GM12801 (cell line): ENCODE data around the gene SHQ1.

Experiments
- TF ChIP-seq, protein P1 (sequence below): IDR thresholded peaks from one replicate; pipeline ENCODE4 v1.5.1; 2011; ENCODE audit warnings: control low read depth; ENCODE audit not compliant: insufficient read length; ENCODE audit errors: extremely low read depth

Gene SHQ1

DNA sequence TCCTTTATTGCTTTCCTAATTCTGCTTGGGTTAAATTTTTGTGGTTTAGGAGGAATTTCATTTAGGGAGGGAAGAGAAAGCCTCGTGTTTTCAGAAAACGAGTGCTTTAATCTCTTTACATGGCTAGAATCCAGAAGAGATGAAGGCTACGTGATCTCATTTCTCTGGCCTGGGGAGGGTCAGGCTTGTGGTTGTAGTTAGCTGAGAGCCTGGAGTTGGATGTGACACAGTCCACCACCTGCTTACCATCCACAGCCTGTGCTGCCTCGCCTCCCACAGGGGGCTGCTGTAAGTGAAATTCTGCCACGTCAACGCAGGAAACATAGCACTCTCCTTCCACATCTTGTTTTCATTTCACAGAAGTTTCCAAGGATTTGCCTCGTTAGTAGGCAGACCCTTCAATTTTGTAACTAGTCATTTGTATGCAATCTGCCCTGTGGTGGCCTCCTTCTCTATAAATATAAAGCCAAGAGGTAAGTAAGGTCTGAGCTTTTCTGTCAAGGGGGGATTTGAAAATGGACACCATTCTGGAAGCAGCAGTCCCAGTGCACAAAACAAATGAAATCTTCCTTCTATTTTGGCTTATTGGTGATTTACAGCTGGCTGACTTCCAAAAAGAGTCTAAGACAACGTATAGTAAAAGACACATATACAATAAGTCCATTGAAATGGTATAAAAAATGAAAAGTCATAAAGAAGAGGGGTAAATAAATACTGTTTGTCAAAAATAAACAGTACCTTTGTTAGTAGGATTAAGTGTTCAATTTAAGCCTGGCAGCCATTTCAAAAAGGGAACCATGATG lies 43.0 kb upstream of the SHQ1 start:
- TF ChIP-seq, protein P1, sequence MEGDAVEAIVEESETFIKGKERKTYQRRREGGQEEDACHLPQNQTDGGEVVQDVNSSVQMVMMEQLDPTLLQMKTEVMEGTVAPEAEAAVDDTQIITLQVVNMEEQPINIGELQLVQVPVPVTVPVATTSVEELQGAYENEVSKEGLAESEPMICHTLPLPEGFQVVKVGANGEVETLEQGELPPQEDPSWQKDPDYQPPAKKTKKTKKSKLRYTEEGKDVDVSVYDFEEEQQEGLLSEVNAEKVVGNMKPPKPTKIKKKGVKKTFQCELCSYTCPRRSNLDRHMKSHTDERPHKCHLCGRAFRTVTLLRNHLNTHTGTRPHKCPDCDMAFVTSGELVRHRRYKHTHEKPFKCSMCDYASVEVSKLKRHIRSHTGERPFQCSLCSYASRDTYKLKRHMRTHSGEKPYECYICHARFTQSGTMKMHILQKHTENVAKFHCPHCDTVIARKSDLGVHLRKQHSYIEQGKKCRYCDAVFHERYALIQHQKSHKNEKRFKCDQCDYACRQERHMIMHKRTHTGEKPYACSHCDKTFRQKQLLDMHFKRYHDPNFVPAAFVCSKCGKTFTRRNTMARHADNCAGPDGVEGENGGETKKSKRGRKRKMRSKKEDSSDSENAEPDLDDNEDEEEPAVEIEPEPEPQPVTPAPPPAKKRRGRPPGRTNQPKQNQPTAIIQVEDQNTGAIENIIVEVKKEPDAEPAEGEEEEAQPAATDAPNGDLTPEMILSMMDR = no peak

DNA sequence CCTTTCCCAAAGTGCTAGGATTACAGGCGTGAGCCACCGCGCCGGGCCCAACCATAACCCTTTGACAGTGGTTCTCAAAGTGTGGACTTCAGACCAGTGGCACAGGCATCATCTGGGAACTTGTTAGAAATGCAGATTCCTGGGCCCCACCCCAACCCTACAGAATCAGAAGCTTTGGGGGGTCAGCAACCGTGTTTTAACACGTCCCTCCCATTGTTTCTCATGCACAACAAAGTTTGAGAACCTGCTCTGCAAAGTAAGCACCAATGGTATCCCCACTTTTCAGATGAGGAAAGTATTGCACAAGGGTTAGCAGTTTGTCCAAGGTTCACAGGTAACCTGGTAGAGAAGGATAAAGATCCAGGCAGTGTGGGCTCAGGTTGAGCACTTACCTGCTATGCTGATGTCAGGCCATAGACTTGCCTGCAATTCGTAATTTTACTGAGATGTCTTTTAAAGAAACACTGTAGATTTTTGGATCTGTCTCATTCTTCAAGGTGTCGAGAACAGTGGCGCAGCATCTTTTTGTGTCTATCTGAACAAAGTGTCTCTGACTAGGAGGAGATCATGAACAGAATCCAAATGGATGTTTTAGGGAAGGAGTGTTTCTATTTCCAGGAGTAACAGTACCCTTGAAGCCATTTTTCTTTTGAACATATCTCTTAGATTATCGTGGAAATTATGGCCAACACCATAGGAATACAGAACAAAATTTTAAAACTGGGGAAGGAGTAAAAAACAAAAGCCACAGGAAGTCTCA lies 42.1 kb upstream of the SHQ1 start:
- TF ChIP-seq, protein P1 = no peak

DNA sequence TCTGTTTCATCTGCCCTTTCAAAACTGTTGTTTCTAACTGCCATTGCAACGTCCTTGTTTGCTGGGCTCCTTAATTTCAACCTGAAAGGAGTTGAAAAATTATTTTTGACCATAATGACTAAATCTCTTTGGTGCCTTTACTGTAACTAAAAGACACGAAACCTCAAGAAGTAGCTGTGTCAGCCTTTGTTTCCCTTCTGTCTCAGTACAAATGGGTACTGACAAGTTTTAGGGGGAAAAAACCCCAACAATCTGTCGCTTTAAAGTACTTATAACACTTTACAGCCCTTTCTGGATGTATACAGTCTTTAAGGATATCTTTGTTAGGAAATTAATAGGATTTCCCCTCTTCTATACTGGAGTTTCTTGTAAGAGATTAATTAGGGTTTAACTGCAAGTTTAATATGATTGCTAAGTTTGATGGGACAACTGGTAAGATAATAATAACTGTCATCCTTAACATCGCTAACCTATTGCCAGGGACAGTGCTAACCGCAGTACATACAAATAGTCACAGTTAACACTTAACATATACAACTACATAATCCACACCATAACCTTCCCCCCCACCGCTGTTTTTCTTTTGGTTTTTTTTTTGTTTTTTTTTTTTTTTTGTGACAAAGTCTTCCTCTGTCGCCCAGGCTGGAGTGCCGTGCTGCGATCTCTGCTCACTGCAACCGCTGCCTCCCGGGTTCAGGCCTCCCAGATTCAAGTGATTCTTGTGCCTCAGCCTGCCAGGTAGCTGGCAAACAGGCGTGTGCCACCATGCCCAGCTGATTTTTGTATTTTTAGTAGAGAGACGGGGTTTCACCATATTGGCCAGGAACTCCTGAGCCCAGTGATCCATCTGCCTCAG lies 41.3 kb upstream of the SHQ1 start:
- TF ChIP-seq, protein P1 = no peak

DNA sequence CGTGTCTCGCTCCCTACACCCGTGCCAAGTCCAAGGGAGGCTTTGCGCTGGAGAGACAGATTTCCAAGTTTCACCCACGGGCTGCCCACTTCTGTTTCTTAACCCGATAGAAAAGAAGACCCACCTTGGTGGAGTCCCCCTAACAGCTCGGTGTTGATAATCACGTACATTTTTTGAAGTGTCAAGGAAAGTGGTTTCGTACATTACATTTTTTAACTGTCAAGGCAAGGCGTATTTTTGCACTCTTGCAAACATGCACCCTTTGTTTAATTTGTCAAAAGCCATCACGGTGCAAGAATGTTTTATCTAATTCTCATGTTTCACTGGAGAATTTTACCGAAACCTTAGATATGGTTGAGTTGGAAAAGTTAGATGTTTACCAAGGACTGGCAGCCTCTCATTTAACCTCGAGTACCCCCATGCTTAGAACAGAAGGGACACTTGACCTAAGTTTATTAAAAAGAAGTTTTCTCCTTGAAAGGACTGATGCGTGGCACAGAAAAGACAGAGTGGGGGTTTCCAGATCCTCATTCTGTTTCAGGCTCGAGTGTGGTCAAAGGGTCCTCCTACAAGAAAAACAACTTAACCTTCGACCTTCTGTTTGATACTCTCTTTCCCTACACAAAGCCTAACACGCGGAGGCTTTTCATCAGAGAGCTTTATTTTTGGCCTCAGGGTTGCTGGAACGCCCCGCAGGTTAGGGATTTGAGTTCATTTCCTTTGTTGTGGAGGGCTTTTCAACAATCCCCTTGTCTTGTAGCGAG lies 40.5 kb upstream of the SHQ1 start:
- TF ChIP-seq, protein P1 = no peak

DNA sequence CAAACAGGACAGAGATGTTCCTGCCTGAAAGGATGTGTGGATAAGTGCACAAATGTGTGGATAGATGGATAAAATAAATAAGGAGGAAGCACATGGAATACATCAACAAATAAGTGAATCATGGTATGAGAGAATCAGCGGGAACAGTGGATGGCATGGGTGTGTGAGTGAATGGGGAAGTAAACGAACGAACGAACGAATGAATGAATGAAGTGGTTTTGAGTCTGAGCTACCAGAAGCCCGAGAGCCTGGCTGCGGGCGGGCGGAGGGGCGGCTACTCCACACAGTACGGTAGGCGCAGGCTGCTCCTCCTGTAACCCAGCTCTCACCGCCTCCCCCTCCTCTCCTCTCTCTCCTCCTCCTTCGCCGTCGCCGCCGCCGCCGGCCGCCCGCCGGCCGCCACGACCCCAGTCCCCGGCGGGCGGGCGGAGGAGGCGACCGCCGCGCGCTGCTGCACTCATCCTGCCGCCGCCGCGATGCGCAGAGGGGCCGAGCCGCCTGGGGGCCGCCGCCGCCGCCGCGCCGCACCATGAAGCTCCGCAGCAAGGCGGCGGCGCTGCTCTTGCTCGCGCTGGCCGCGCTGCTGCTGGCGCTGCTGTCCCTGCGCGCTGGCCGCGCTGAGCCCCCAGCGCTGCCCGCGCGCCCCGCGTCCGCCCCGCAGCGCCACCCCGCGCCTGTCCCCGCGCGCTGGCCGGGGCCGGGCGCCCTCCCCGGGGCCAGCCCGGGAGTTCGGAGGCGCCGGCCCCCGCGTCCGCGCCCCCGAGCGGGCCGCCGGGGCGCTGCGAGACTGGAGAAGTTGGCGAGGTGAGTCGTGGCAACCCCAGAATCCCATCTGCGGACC lies 39.7 kb upstream of the SHQ1 start, which contains the start of gene GXYLT2:
TSS of gene GXYLT2 (plus strand) at position 342 of the 841 bp plus-strand sequence. CDS start at position 530, 188 bp downstream.
- TF ChIP-seq, protein P1 = no peak

DNA sequence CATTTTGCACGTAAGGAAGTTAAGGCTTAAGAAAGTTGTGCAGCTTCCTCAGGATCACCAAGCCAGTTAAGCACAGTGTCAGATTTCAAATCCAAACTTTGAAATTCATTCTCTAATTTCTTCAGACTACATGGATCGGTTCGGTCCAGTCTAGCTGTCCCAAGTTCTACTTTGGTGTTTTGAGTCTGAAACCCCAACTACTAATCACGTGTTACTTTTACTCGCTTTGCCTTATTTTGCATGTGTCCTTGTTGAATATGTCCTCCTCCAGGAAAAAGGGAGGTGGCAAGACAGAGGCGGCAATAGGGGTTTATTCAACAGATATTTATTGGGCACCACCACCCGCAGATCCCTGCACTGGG lies 39.1 kb upstream of the SHQ1 start:
- TF ChIP-seq, protein P1 = no peak
